Gastroesophageal sphincter (tissue), 3 donors: ENCODE measurements around the gene DYNLT3.

Source experiments
- CTCF ChIP-seq, 4 experiments: fragments of 200-600 bp in 2 of 4; fragments of 450-650 bp in 2 of 4; sonication (generic) in 1 of 4; IDR thresholded peaks; one replicate each; pipeline ENCODE4 v1.5.1; 2017 to 2019; ENCODE audit warnings: antibody characterized with exemption in 4 of 4, mild to moderate bottlenecking in 2 of 4, moderate library complexity in 2 of 4
- EP300 ChIP-seq: sonication (generic); formaldehyde crosslinking; IDR thresholded peaks from one replicate; pipeline ENCODE4 v1.6.1; 2017; ENCODE audit warnings: antibody characterized with exemption, mild to moderate bottlenecking
- POLR2A ChIP-seq, 2 donors: fragments of 450-650 bp; IDR thresholded peaks; one replicate each; pipeline ENCODE4 v1.6.1; 2017; ENCODE audit warnings: antibody characterized with exemption in 2 of 2, mild to moderate bottlenecking in 2 of 2, moderate library complexity in 1 of 2

DNA sequence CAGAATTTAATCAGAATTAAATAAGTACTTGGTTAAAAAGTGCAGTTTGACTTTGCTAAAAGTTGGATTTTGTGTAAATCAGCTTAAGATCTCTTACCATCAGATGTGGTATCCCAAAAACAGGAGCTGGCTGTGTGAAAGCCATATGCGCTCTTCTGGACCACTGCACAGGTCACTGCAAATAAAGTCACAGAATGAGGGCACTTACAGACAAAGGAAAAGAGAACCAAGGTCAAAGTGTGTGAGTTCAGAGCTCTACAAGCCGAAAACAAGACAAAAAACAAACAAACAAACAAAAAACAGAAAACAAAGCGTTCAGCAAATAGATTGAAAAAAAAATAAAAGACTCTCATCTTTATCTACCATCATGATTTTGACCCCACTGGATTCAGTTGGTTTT is 6.4 kb downstream of the DYNLT3 start:
- no peak for TF ChIP-seq POLR2A (IDR thresholded peaks at IDR 0.05)
- no peak for TF ChIP-seq CTCF (IDR thresholded peaks at IDR 0.05)
- TF ChIP-seq EP300 = no peak
